Stimulated activated CD4-positive, alpha-beta T cell treated with anti-CD3 and anti-CD28 coated beads, Interleukin-1b, Interleukin-23, amount 100 ng/mL, for 1 hour (primary cell): Measurements from ENCODE around the gene TSPY3.
"Not testable (repeated sequence)": the region's sequence is repeated elsewhere in the genome, so short reads cannot be mapped to it uniquely, and the experiment has no call there.

Source experiments
- DNase-seq, 2 donors: peaks; one replicate each; pipeline ENCODE4 v3.0.0-alpha.2; 2020; ENCODE audit warnings: low read depth in 2 of 2

Gene TSPY3

DNA sequence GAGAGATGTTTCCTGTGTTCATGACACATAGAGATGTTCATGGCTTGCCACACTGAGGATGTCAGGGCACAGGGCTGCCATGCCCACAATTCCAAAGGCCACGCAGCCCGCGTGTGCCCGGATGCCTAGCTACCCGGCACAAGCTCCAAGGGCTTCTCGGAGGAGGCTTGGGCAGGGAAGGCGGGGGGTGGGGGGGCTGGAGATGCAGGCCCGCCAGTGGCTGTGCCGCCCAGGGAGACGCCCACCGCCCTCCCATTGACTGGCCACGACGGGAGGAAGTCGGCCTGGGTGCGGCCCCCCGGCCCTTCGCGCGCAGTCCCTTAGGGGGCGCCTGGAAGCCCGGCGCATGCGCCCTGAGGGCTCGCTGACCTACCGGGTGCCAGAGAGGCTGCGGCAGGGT, at the start of gene TSPY3:
TSPY3 (plus strand) TSS at position 301 of the 400 bp plus-strand sequence; CDS start at position 347, 46 bp downstream.
- not testable (repeated sequence) for DNase-seq

GRCh38 chrY:9357497-9357896, 40.7 kb upstream of the TSPY3 start, which contains the start of gene TSPY8:
TSPY8 (plus strand) TSS chrY:9357797; CDS start chrY:9357843, 46 bp downstream.
- DNase-seq = not testable (repeated sequence)

DNA sequence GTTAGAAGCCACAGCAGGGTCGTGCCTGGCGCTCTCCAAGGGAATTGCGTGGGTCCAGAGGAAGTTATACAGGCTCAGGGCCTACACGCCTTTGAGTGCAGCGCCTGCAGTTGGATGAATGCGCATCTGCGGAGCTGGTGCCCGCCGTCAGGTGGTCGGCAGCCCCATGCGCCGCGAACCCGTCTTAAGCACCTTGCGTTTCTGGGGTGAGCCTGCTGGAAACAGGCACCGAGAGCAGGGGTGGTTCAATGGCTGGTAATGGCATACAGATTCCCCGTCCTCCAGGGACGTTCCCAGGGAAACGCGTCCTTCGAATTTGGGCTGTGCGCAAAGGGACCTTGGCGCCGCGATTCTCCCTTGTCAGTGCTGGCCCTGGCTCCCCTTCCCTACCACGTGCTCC, 1.7 kb upstream of the TSPY3 start:
- not testable (repeated sequence) for DNase-seq
